ENCODE results near the gene POR.
"Not testable (repeated sequence)": the region's sequence is repeated elsewhere in the genome, so short reads cannot be mapped to it uniquely, and the experiment has no call there.

The POR gene

GRCh38 chr7:75992083-75992755, 77.3 kb downstream of the POR start:
- DNase-seq: no peak

- DNase-seq: peak in 12 of 14 donors; percentile 38 to 90 (median 64)
These were observed 78.9 kb downstream of the POR start for GRCh38 chr7:75993689-75994387.

GRCh38 chr7:75994388-75995051, 79.6 kb downstream of the POR start, which contains the start of gene TMEM120A:
Gene TMEM120A, minus strand, starts transcription at chr7:75994595. Its CDS starts 25 bp downstream, at chr7:75994570.
- DNase-seq: peak; percentile 71 to 97 (median 90)

- DNase-seq: no peak
These were observed 80.1 kb downstream of the POR start for GRCh38 chr7:75995052-75995471.

- no peak for DNase-seq
These were observed 81.0 kb downstream of the POR start for GRCh38 chr7:75995996-75996395.

- DNase-seq: no peak
These were observed 81.5 kb downstream of the POR start for GRCh38 chr7:75996476-75996875.

GRCh38 chr7:75998038-75998437, 83.1 kb downstream of the POR start:
- no peak for DNase-seq

GRCh38 chr7:76000566-76000965, 85.6 kb downstream of the POR start:
- DNase-seq: no peak

- no peak for DNase-seq
These were observed 87.2 kb downstream of the POR start for GRCh38 chr7:76002139-76002538.

- DNase-seq: no peak
These were observed 87.9 kb downstream of the POR start for GRCh38 chr7:76002822-76003221.

- no peak for DNase-seq
These were observed 88.4 kb downstream of the POR start for GRCh38 chr7:76003351-76003750.

GRCh38 chr7:76005004-76005403, 90.0 kb downstream of the POR start:
- DNase-seq: not testable (repeated sequence)

- DNase-seq: no peak
These were observed 93.3 kb downstream of the POR start for GRCh38 chr7:76008156-76008687.

- no peak for DNase-seq
These were observed 95.0 kb downstream of the POR start for GRCh38 chr7:76009672-76010600.

- no peak for DNase-seq
These were observed 96.5 kb downstream of the POR start for GRCh38 chr7:76011442-76011861.

GRCh38 chr7:76016191-76016947, 101.4 kb downstream of the POR start:
- no peak for DNase-seq

GRCh38 chr7:76018520-76018919, 103.6 kb downstream of the POR start:
- not testable (repeated sequence) for DNase-seq

- DNase-seq: peak in 10 of 14 donors; percentile 6 to 59 (median 20)
These were observed 105.2 kb downstream of the POR start for GRCh38 chr7:76020031-76020714.

GRCh38 chr7:76022026-76022780, 107.2 kb downstream of the POR start:
- no peak for DNase-seq

GRCh38 chr7:76023002-76023401, 108.0 kb downstream of the POR start:
- DNase-seq: peak in 5 of 14 donors; percentile 1 to 23 (median 4)

Data from C1 segment of cervical spinal cord (tissue), 14 donors.